Measurements from ENCODE around the gene ZNF793. TPM values are rescaled to one million over a fixed set of nuclear protein-coding genes. Genes with fewer than 3 reads are reported as not detected.

ZNF793 gene
- total RNA-seq = 1 to 10 TPM; 4.7 to 5.9 (median 5.1) TPM

DNA sequence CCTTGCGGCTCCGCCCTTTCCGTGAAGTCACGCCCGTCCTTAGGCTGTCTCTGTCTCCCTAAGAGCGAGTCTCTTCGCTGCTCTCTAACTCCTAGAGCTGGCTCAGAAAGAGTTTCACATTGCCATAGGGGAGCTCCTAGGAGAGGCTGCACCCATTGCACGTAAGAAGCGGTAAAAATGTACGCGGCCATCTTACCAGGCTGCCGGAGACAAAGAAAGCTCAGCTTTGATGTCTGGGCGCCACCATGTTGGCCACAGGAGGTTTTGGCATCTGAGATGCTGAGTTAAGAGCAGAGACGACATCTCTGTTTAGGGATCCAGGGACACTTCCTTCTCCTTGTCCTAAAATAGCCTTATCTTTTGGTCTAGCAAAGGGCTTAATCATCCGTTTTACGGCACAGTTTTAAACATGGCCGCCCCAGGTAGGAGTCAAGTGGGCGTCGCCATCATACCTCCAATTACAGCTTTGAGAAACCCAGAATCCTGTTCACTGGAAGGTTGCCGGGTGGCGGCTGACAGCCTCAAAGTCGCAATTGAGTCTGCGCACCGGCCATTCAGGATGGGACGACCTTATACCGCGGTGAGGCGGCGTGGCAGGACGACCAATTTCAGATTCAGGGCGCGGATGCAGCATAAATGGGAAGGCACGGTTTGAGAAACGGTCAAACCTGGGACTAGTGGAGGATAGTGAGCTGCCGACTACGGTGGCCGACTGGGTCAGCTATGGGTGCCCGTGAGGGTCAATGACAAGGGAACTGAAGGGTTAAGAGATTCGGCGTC lies at the start of gene ZNF793:
Gene ZNF793, plus strand, starts transcription at position 553 of the 780 bp plus-strand sequence. CDS start 16,501 bp downstream, outside the sequence.
- Histone ChIP-seq H3K27ac (peak within 1 kb of the TSS; percentile 56 to 92 (median 88)), H3K36me3 (peaks cover 0 to 24% (median 0%) of the 10 kb centered on the region in 3 donors), H3K4me3 (peak within 1 kb of the TSS; percentile 49 to 73 (median 57)), H3K9me3 (peaks cover 0 to 11% (median 0%) of the 10 kb centered on the region in 4 donors), H3K27me3 (no peaks in the 10 kb centered on the region), H3K4me1 (peaks cover 0 to 10% (median 3%) of the 10 kb centered on the region in 4 donors)
- TF ChIP-seq, protein P1, sequence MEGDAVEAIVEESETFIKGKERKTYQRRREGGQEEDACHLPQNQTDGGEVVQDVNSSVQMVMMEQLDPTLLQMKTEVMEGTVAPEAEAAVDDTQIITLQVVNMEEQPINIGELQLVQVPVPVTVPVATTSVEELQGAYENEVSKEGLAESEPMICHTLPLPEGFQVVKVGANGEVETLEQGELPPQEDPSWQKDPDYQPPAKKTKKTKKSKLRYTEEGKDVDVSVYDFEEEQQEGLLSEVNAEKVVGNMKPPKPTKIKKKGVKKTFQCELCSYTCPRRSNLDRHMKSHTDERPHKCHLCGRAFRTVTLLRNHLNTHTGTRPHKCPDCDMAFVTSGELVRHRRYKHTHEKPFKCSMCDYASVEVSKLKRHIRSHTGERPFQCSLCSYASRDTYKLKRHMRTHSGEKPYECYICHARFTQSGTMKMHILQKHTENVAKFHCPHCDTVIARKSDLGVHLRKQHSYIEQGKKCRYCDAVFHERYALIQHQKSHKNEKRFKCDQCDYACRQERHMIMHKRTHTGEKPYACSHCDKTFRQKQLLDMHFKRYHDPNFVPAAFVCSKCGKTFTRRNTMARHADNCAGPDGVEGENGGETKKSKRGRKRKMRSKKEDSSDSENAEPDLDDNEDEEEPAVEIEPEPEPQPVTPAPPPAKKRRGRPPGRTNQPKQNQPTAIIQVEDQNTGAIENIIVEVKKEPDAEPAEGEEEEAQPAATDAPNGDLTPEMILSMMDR (IDR thresholded peaks at IDR 0.05) = peak in 2 of 5 experiments; percentile 24 to 30
- TF ChIP-seq EP300 (IDR thresholded peaks at IDR 0.05) (peak in 1 of 2 donors; percentile 64), POLR2A (IDR thresholded peaks at IDR 0.05) (peak in 1 of 2 donors; percentile 15)
- peak; percentile 42 to 57 for DNase-seq (ENCODE audit: low spot score in 2 of 2)
- 0 to 1% methylated on average over 40 of the region's 40 CpGs for WGBS, 2 donors

DNA sequence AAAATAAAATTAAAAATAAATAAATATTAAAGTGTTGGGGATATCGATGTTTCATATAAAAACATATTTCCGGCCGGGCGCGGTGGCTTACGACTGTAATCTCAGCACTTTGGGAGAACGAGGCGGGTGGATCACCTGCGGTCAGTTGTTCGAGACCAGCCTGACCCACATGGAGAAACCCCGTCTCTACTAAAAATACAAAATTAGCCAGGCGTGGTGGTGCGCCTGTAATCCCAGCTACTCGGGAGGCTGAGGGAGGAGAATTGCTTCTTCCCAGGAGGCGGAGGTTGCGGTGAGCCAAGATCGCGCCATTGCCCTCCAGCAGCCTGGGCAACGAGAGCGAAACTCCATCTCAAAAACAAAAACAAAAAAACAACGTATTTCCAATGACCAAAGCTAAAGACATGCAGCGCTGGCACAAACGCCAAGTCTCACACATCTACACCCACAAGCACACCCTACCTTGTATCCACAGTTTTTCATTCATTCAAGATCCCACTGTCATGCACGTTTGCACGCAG lies 40.4 kb upstream of the ZNF793 start:
- no peak for DNase-seq (ENCODE audit: low spot score in 2 of 2)
- Histone ChIP-seq H3K27ac (peak overlapping the region; percentile 72 to 94 (median 88)), H3K9me3 (peaks cover 0 to 35% (median 10%) of the 10 kb centered on the region in 4 donors), H3K27me3 (no peaks in the 10 kb centered on the region), H3K4me1 (peaks cover 0 to 35% (median 14%) of the 10 kb centered on the region in 4 donors), H3K4me3 (peak overlapping the region; percentile 78 to 95 (median 90)), H3K36me3 (peaks cover 0 to 46% (median 16%) of the 10 kb centered on the region in 3 donors)
- WGBS, 2 donors = 30 to 41% methylated on average over 25 of the region's 25 CpGs
- TF ChIP-seq, protein P1 (IDR thresholded peaks at IDR 0.05) = no peak
- TF ChIP-seq EP300 (IDR thresholded peaks at IDR 0.05) = no peak
- no peak for TF ChIP-seq POLR2A (IDR thresholded peaks at IDR 0.05)

DNA sequence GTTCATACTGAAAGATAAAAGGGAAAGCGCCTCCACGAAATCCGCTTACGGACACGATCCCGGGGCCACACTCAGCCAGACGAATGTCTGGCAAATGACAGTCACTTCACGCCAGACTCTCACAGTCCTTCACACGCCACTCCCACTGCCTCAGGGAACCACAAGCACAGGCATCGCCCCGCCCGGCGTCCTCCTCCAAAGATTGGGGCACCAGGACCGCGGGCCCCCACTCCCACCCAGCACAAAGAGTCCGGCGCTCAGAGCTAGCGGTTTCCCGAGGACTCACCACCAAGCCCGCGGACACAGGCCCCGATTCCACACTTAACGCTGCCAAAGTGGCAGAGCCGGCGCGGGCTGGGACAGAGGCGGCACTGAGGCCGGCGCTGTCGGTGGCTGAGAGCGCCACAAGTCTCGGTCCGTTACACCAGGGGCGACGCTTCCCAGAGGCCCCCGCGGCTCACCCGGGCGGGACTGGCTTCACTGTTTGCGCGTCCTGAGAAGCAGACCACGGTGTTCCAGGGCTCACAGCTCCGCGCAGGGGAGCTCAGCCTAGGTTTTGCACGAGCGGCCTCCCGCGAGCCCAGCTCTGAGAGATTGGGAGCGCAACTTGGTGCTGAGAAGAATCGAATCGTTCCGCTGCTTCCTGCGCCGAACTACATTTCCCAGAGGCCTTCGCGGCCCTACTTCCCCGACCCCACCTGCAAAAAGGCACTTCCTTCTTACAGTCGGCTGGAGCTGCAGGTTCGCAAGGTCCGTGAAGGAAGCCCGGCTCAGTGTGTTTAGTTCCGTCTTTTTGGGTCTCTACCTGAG lies 39.7 kb upstream of the ZNF793 start, which contains the start of gene ZNF569:
Gene ZNF569, minus strand, starts transcription at position 647 of the 810 bp plus-strand sequence. CDS start 22,523 bp downstream, outside the sequence.
- peak in 1 of 2 donors; percentile 91 for TF ChIP-seq EP300 (IDR thresholded peaks at IDR 0.05)
- TF ChIP-seq POLR2A (IDR thresholded peaks at IDR 0.05) = peak in 1 of 2 donors; percentile 39
- TF ChIP-seq, protein P1 (IDR thresholded peaks at IDR 0.05) = no peak
- DNase-seq (ENCODE audit: low spot score in 2 of 2) = peak; percentile 72 to 88
- Histone ChIP-seq H3K4me3 (peak within 1 kb of the TSS; percentile 78 to 95 (median 90)), H3K27me3 (no peaks in the 10 kb centered on the region), H3K4me1 (peaks cover 0 to 35% (median 14%) of the 10 kb centered on the region in 4 donors), H3K36me3 (peaks cover 0 to 46% (median 12%) of the 10 kb centered on the region in 3 donors), H3K27ac (peak within 1 kb of the TSS; percentile 72 to 94 (median 90)), H3K9me3 (peaks cover 0 to 28% (median 8%) of the 10 kb centered on the region in 4 donors)
- WGBS, 2 donors = 0 to 1% methylated on average over 23 to 61 of the region's 62 CpGs

DNA sequence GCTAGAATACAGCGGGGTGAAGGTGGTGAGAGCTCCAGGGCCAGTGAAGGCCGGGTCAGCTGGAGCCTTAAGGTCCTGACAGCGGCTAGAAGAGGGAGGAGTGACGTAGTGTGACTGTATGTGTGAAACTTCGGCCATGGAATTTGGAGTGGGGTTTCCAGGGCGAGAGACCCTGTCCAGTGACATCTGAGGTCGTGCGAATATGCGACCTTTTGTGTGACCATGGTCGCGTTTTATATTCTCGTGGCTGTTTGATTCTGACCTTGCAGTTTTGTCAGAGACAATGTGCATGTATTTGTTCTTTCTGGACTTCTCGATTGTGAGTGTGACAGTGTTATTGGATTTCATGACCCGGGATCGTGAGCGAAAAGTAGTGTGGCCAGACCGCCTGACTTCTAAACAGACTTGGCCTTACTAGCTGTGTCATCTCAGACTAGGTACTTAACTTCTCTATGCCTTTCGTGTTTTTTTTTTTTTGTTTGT lies 39.1 kb upstream of the ZNF793 start:
- H3K36me3 ChIP-seq = peaks cover 0 to 46% (median 12%) of the 10 kb centered on the region in 3 donors
- 39 to 40% methylated on average over 18 of the region's 18 CpGs for WGBS, 2 donors
- DNase-seq (ENCODE audit: low spot score in 2 of 2) = no peak

More for the DNA sequence above, 39.1 kb upstream of the ZNF793 start:
- Histone ChIP-seq H3K27me3 (no peaks in the 10 kb centered on the region), H3K9me3 (peaks cover 0 to 22% (median 6%) of the 10 kb centered on the region in 4 donors), H3K27ac (peak overlapping the region; percentile 72 to 94 (median 88)), H3K4me1 (peaks cover 0 to 35% (median 14%) of the 10 kb centered on the region in 4 donors), H3K4me3 (peak overlapping the region; percentile 78 to 95 (median 90))
- TF ChIP-seq POLR2A (IDR thresholded peaks at IDR 0.05) (no peak), EP300 (IDR thresholded peaks at IDR 0.05) (no peak)
- TF ChIP-seq, protein P1 (IDR thresholded peaks at IDR 0.05) = no peak

All from tibial nerve (tissue), 4 donors.